ENCODE measurements around the gene PLEKHN1.

PLEKHN1 gene

DNA sequence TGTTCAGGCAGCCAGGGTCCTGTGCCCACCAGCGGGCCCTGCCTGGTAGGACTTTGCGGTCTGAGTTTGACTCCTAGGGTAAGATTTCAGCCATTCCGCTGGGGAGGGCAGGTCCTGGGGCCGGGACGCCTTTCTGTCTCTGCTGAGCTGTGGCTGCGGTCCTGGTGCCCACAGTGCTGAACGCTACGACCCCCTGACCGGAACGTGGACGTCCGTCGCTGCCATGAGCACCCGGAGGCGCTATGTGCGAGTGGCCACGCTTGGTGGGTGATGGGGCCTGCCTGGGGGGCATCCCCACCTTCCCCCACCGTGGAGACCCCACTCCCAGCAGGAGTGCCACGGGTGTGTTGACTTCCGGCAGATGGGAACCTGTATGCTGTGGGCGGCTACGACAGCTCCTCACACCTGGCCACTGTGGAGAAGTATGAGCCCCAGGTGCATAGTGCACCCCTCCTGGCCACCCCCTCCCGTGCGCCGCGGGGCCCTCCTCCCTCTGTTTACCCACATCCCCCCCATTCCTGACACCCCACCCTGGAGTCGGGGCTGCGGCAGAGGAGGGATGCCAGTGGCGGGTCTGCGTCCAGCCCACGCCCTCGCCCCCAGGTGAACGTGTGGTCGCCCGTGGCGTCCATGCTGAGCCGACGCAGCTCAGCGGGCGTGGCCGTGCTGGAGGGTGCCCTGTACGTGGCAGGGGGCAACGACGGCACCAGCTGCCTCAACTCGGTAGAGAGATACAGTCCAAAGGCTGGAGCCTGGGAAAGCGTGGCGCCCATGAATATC is 2.3 kb upstream of the PLEKHN1 start:
- Histone ChIP-seq H3K79me2 (no peaks in the 10 kb centered on the region), H3K4me3 (ENCODE audit: low read depth, low read length) (no peak overlapping the region), H3K4me2 (ENCODE audit: low read length) (no peak overlapping the region), H3K4me1 (no peaks in the 10 kb centered on the region), H3K9ac (no peak overlapping the region), H3K9me3 (ENCODE audit: control insufficient read depth, low read length) (no peaks in the 10 kb centered on the region), H3K27me3 (ENCODE audit: control insufficient read depth, insufficient read depth, low read length) (no peaks in the 10 kb centered on the region), H3K27ac (no peak overlapping the region), H3K36me3 (ENCODE audit: control insufficient read depth, insufficient read depth, low read length) (no peaks in the 10 kb centered on the region), H2AFZ (no peak overlapping the region)
- TF ChIP-seq, protein P1, sequence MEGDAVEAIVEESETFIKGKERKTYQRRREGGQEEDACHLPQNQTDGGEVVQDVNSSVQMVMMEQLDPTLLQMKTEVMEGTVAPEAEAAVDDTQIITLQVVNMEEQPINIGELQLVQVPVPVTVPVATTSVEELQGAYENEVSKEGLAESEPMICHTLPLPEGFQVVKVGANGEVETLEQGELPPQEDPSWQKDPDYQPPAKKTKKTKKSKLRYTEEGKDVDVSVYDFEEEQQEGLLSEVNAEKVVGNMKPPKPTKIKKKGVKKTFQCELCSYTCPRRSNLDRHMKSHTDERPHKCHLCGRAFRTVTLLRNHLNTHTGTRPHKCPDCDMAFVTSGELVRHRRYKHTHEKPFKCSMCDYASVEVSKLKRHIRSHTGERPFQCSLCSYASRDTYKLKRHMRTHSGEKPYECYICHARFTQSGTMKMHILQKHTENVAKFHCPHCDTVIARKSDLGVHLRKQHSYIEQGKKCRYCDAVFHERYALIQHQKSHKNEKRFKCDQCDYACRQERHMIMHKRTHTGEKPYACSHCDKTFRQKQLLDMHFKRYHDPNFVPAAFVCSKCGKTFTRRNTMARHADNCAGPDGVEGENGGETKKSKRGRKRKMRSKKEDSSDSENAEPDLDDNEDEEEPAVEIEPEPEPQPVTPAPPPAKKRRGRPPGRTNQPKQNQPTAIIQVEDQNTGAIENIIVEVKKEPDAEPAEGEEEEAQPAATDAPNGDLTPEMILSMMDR (IDR thresholded peaks at IDR 0.05) = no peak

DNA sequence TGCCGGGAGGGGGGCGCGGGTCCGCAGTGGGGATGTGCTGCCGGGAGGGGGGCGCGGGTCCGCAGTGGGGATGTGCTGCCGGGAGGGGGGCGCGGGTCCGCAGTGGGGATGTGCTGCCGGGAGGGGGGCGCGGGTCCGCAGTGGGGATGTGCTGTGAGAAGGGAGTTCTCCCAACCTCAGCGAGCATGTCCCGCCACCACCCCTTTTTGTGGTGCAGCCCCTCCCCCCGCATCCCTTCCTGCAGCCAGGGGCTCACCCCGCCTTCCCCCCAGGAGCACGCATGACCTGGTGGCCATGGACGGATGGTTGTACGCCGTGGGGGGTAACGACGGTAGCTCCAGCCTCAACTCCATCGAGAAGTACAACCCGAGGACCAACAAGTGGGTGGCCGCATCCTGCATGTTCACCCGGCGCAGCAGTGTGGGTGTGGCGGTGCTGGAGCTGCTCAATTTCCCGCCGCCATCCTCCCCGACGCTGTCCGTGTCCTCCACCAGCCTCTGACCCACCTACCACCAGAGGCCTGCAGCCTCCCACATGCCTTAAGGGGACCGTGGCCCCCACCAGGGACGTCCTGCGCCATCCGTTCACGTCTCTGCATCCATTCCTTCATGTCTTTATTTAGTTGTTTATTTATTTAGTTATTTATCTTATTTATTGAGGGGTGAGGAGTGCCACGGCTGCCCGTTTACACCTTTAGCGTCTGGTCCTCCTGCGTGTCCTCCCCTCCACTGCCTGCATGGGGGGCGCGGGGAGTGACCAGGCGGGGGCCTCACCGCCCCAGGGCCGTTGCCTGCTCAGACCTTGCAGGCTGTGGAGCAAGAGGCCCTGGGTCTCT is 1.4 kb upstream of the PLEKHN1 start:
- Histone ChIP-seq H3K27ac (no peak overlapping the region), H3K4me2 (ENCODE audit: low read length) (no peak overlapping the region), H3K27me3 (ENCODE audit: control insufficient read depth, insufficient read depth, low read length) (no peaks in the 10 kb centered on the region), H2AFZ (no peak overlapping the region), H3K79me2 (no peaks in the 10 kb centered on the region), H3K9me3 (ENCODE audit: control insufficient read depth, low read length) (no peaks in the 10 kb centered on the region), H3K9ac (no peak overlapping the region), H3K36me3 (ENCODE audit: control insufficient read depth, insufficient read depth, low read length) (no peaks in the 10 kb centered on the region), H3K4me3 (ENCODE audit: low read depth, low read length) (no peak overlapping the region), H3K4me1 (no peaks in the 10 kb centered on the region)
- TF ChIP-seq, protein P1 (IDR thresholded peaks at IDR 0.05) = no peak

DNA sequence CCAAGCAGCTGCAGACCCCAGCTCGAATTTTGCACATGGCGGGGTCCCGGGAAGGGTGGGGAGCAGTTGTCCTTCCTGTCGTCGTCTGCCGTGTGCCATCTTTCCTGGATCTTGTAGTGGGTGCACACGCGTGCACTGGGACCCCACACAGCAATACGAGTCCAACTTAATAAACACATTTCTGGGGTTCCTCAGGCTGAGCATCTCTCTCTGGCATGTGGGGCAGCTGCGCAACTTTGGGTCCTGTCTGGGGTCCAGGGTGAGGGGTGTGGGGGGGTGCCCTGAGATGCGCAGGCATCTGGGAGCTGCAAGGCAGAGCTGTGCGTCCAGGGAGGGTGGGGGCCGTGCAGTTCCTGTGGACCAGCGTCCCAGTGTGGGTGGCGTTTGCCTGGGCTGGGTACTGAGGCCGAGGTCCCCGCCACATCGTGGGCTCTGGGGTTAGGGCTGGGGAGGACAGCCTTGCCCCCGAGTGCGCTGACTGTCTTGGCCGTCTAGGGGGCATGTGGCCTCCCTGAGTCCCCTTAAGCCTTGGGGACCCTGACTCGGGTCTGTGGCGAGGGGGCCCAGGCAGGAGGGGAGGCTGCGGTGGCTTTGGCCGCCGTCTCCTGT is 652 bp upstream of the PLEKHN1 start:
- no peaks in the 10 kb centered on the region for H3K4me1 ChIP-seq
- TF ChIP-seq, protein P1 (IDR thresholded peaks at IDR 0.05) = no peak
- no peaks in the 10 kb centered on the region for H3K9me3 ChIP-seq (ENCODE audit: control insufficient read depth, low read length)
- H3K9ac ChIP-seq = no peak overlapping the region
- no peaks in the 10 kb centered on the region for H3K27me3 ChIP-seq (ENCODE audit: control insufficient read depth, insufficient read depth, low read length)
- H3K36me3 ChIP-seq (ENCODE audit: control insufficient read depth, insufficient read depth, low read length) = no peaks in the 10 kb centered on the region
- H2AFZ ChIP-seq = no peak overlapping the region
- no peak overlapping the region for H3K4me3 ChIP-seq (ENCODE audit: low read depth, low read length)
- no peak overlapping the region for H3K4me2 ChIP-seq (ENCODE audit: low read length)
- no peaks in the 10 kb centered on the region for H3K79me2 ChIP-seq
- H3K27ac ChIP-seq = no peak overlapping the region

DNA sequence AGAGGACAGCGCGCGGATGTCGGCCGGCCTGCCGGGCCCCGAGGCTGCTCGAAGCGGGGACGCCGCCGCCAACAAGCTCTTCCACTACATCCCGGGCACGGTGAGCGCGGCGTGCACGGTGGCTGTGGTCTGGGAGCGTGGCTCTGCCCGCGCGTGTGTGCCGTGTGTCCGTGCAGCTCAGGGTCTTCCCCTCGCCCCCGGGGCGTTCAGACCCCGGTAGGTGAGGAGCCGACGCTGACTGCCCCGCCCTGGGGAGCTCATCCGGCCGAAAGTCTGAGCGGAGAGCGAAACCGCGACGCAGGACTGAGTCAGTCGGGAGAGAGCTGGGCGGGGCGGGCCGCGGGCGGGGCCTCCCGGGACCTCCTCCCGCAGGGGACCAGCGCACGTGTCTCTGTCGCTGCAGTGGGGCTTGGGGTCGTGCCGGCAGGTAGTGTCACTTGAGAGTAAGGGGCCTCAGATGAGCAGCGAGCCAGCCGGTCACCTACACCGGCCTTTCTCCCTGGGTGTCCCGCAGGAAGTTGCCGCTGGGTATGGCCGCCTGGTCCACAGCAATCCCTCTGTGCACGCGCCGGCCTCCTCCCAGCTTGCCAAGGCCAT is 520 bp downstream of the PLEKHN1 start:
- Histone ChIP-seq H3K9me3 (ENCODE audit: control insufficient read depth, low read length) (no peaks in the 10 kb centered on the region), H3K4me1 (no peaks in the 10 kb centered on the region), H3K4me3 (ENCODE audit: low read depth, low read length) (peak overlapping the region; percentile 67), H3K27ac (no peak overlapping the region), H3K9ac (no peak overlapping the region), H3K27me3 (ENCODE audit: control insufficient read depth, insufficient read depth, low read length) (no peaks in the 10 kb centered on the region), H3K36me3 (ENCODE audit: control insufficient read depth, insufficient read depth, low read length) (no peaks in the 10 kb centered on the region), H3K79me2 (no peaks in the 10 kb centered on the region), H2AFZ (peak overlapping the region; percentile 88), H3K4me2 (ENCODE audit: low read length) (peak overlapping the region; percentile 96)
- TF ChIP-seq, protein P1 (IDR thresholded peaks at IDR 0.05) = no peak

All from parathyroid adenoma (tissue), 2 donors.